HEK293 (cell line): ENCODE results near the gene SP2.

ENCODE experiments used
- CTCF ChIA-PET: fragments of 350-600 bp; formaldehyde crosslinking; extraction: SDS; loops from one replicate; lab custom pipeline; 2021; ENCODE audit warnings: antibody characterized with exemption; lab: Yijun Ruan, JAX
- POLR2A ChIA-PET: fragments of 300-600 bp; formaldehyde crosslinking; extraction: SDS; loops from one replicate; lab custom pipeline; 2020; ENCODE audit warnings: antibody characterized with exemption, inconsistent platforms; lab: Yijun Ruan, JAX
- H3K27ac ChIP-seq: fragments of 200-500 bp; sonication (Bioruptor generic); 2 replicates; pipeline ENCODE4 v1.5.1; 2014; ENCODE audit warnings: low read depth, low read length, control low read depth, inconsistent platforms; ENCODE audit errors: extremely low read depth
- H3K36me3 ChIP-seq, 2 experiments: fragments of 200-500 bp in 1 of 2; sonication (Bioruptor generic) in 1 of 2; 1 replicate in 1 of 2; 2 replicates in 1 of 2; pipeline ENCODE4 v1.5.1; 2014 to 2017; ENCODE audit warnings: inconsistent platforms in 2 of 2, low read length in 2 of 2; ENCODE audit not compliant: control insufficient read depth in 2 of 2, insufficient read depth in 1 of 2
- H3K4me1 ChIP-seq: fragments of 200-500 bp; sonication (Bioruptor generic); 2 replicates; pipeline ENCODE4 v1.5.1; 2014; ENCODE audit warnings: mild to moderate bottlenecking, low read length, inconsistent platforms; ENCODE audit not compliant: control insufficient read depth, insufficient read depth
- H3K4me3 ChIP-seq: 2 replicates; pipeline ENCODE4 v1.5.1; 2011; ENCODE audit warnings: low read depth, mild to moderate bottlenecking, control low read depth, low read length, moderate library complexity
- H3K9me3 ChIP-seq: fragments of 200-500 bp; sonication (Bioruptor generic); 2 replicates; pipeline ENCODE4 v1.5.1; 2014; ENCODE audit warnings: low read depth, low read length, inconsistent platforms; ENCODE audit not compliant: control insufficient read depth, insufficient read depth
- CTCF ChIP-seq: fragments of 450-650 bp; formaldehyde crosslinking; IDR thresholded peaks from 2 replicates; pipeline ENCODE4 v1.5.1; 2016; ENCODE audit warnings: missing biosample characterization, missing genetic modification characterization
- FEZF1 ChIP-seq: fragments of 450-650 bp; formaldehyde crosslinking; IDR thresholded peaks from 2 replicates; pipeline ENCODE4 v1.5.1; 2016; ENCODE audit warnings: missing biosample characterization, missing genetic modification characterization
- GLIS2 ChIP-seq: fragments of 450-650 bp; formaldehyde crosslinking; IDR thresholded peaks from 2 replicates; pipeline ENCODE4 v1.5.1; 2016; ENCODE audit warnings: missing biosample characterization, missing genetic modification characterization
- PRDM1 ChIP-seq: fragments of 450-650 bp; formaldehyde crosslinking; IDR thresholded peaks from 2 replicates; pipeline ENCODE4; 2016; ENCODE audit warnings: missing biosample characterization, missing genetic modification characterization
- PRDM10 ChIP-seq: fragments of 450-650 bp; formaldehyde crosslinking; IDR thresholded peaks from 2 replicates; pipeline ENCODE4 v1.5.1; 2016; ENCODE audit warnings: missing biosample characterization, missing genetic modification characterization
- PRDM4 ChIP-seq: fragments of 450-650 bp; formaldehyde crosslinking; IDR thresholded peaks from 2 replicates; pipeline ENCODE4 v1.5.1; 2017; ENCODE audit warnings: missing biosample characterization, missing genetic modification characterization
- SALL2 ChIP-seq: fragments of 450-650 bp; formaldehyde crosslinking; IDR thresholded peaks from 2 replicates; pipeline ENCODE4 v1.5.0; 2017; ENCODE audit warnings: missing biosample characterization, mild to moderate bottlenecking, missing genetic modification characterization, borderline replicate concordance
- ZBTB6 ChIP-seq: fragments of 450-650 bp; formaldehyde crosslinking; IDR thresholded peaks from 2 replicates; pipeline ENCODE4 v1.5.1; 2017; ENCODE audit warnings: missing biosample characterization, missing genetic modification characterization
- ZIC2 ChIP-seq: fragments of 450-650 bp; formaldehyde crosslinking; IDR thresholded peaks from 2 replicates; pipeline ENCODE4 v1.5.1; 2016; ENCODE audit warnings: missing biosample characterization, missing genetic modification characterization
- ZNF10 ChIP-seq: fragments of 450-650 bp; formaldehyde crosslinking; IDR thresholded peaks from 2 replicates; pipeline ENCODE4 v1.5.1; 2017; ENCODE audit warnings: missing biosample characterization, missing genetic modification characterization
- ZNF292 ChIP-seq: fragments of 450-650 bp; formaldehyde crosslinking; IDR thresholded peaks from 2 replicates; pipeline ENCODE4 v1.5.1; 2016; ENCODE audit warnings: low read depth, missing biosample characterization, missing genetic modification characterization, borderline replicate concordance
- ZNF341 ChIP-seq: fragments of 450-650 bp; formaldehyde crosslinking; IDR thresholded peaks from 2 replicates; pipeline ENCODE4; 2016; ENCODE audit warnings: low read depth, missing biosample characterization, missing genetic modification characterization
- ZNF362 ChIP-seq: fragments of 450-650 bp; formaldehyde crosslinking; IDR thresholded peaks from 2 replicates; pipeline ENCODE4 v1.5.1; 2016; ENCODE audit warnings: missing biosample characterization, missing genetic modification characterization
- ZNF473 ChIP-seq: fragments of 450-650 bp; formaldehyde crosslinking; IDR thresholded peaks from 2 replicates; pipeline ENCODE4 v1.5.1; 2017; ENCODE audit warnings: missing biosample characterization, missing genetic modification characterization
- ZNF610 ChIP-seq: fragments of 450-650 bp; formaldehyde crosslinking; IDR thresholded peaks from 2 replicates; pipeline ENCODE4 v1.5.1; 2016; ENCODE audit warnings: missing biosample characterization, missing genetic modification characterization, borderline replicate concordance
- ZNF629 ChIP-seq: fragments of 450-650 bp; formaldehyde crosslinking; IDR thresholded peaks from 2 replicates; pipeline ENCODE4 v1.5.1; 2017; ENCODE audit warnings: missing biosample characterization, missing genetic modification characterization

Gene SP2

GRCh38 chr17:47902039-47902744, 6.2 kb downstream of the SP2 start:
- H3K27ac ChIP-seq: peak overlapping the region; percentile 29; the same call in 1 of the 2 replicates
- no peak overlapping the region for H3K4me3 ChIP-seq
- H3K4me1 ChIP-seq: peaks cover under 1% of the 10 kb centered on the region; the same call in 1 of the 2 replicates
- ChIA-PET CTCF (interaction anchor here (0.6 to 3.9 kb wide), 5 partner anchors 44 to 116 kb away, joined by 3 to 11 read pairs (median 5); partner anchors contain the start of gene SCRN2), POLR2A (interaction anchor here (0.5 kb wide), 1 partner anchor 24 kb away, joined by 4 read pairs; no protein-coding TSS in a partner anchor)
- no peaks in the 10 kb centered on the region for H3K9me3 ChIP-seq
- H3K36me3 ChIP-seq: peaks cover 0 to 27% of the 10 kb centered on the region in 2 experiments; a peak in 2 of 3 replicates
- peak; percentile 29; the same call in 1 of the 2 replicates for TF ChIP-seq FEZF1 (tag by site-specific recombination)
- peak; percentile 85 for TF ChIP-seq ZIC2 (tag by site-specific recombination)
- no peak for TF ChIP-seq ZNF610
- peak; percentile 80 for TF ChIP-seq PRDM10
- TF ChIP-seq PRDM1 (tag by site-specific recombination): peak; percentile 44; the same call in 1 of the 2 replicates
- TF ChIP-seq ZNF341 (tag by site-specific recombination): peak; percentile 67
- TF ChIP-seq SALL2 (tag by site-specific recombination): no peak

GRCh38 chr17:47905221-47905733, 9.2 kb downstream of the SP2 start:
- CTCF ChIA-PET: interaction anchor here (1.0 to 3.9 kb wide), 6 partner anchors 13 to 112 kb away, joined by 3 to 11 read pairs (median 4); no protein-coding TSS in a partner anchor
- H3K9me3 ChIP-seq: no peaks in the 10 kb centered on the region
- TF ChIP-seq ZNF362 (tag by site-specific recombination) (no peak), PRDM4 (tag by site-specific recombination) (peak; percentile 61; the same call in 1 of the 2 replicates)
- H3K36me3 ChIP-seq: peaks cover 5 to 6% of the 10 kb centered on the region in 2 experiments; a peak in 2 of 3 replicates
- H3K27ac ChIP-seq: no peak overlapping the region
- no peaks in the 10 kb centered on the region for H3K4me1 ChIP-seq
- H3K4me3 ChIP-seq: no peak overlapping the region
- POLR2A ChIA-PET: interaction anchor here (0.6 to 2.9 kb wide), 3 partner anchors 10 to 838 kb away, joined by 3 to 16 read pairs (median 4); partner anchors contain the start of genes SP2 and SP6

GRCh38 chr17:47906443-47906842, 10.4 kb downstream of the SP2 start:
- ChIA-PET POLR2A (interaction anchor here (2.9 kb wide), 1 partner anchor 11 kb away, joined by 16 read pairs; the partner anchor contains the start of gene SP2), CTCF (interaction anchor here (0.6 to 1.1 kb wide), 5 partner anchors 12 to 329 kb away, joined by 3 to 4 read pairs (median 3); no protein-coding TSS in a partner anchor)
- no peak for TF ChIP-seq ZNF292 (tag by site-specific recombination)
- TF ChIP-seq ZNF10 (tag by site-specific recombination): no peak
- no peak for TF ChIP-seq GLIS2
- no peak for TF ChIP-seq ZBTB6 (tag by site-specific recombination)
- no peak for TF ChIP-seq CTCF
- TF ChIP-seq ZNF629: no peak
- peak; percentile 40; the same call in 1 of the 2 replicates for TF ChIP-seq ZIC2 (tag by site-specific recombination)
- TF ChIP-seq ZNF473 (tag by site-specific recombination): no peak
- Histone ChIP-seq H3K36me3 (peaks cover 5 to 6% of the 10 kb centered on the region in 2 experiments; a peak in 2 of 3 replicates), H3K27ac (no peak overlapping the region), H3K4me3 (no peak overlapping the region), H3K9me3 (no peaks in the 10 kb centered on the region), H3K4me1 (no peaks in the 10 kb centered on the region)
